Ovary (tissue), 3 donors: ENCODE measurements around the gene ERBB2.

Experiments
- CTCF ChIP-seq, 3 donors: fragments of 450-650 bp in 2 of 3; fragments of 200-600 bp in 1 of 3; IDR thresholded peaks; one replicate each; pipeline versions ENCODE4 v1.5.1 to v1.8.0; 2016 to 2022; ENCODE audit warnings: antibody characterized with exemption in 3 of 3, mild to moderate bottlenecking in 1 of 3
- POLR2A ChIP-seq: fragments of 450-650 bp; IDR thresholded peaks from one replicate; pipeline ENCODE4 v1.6.1; 2017; ENCODE audit warnings: antibody characterized with exemption, mild to moderate bottlenecking, moderate library complexity
- donor health status: DM: no; HTN: no; CAD: no.

GRCh38 chr17:39709998-39710964 lies 10.4 kb downstream of the ERBB2 start:
- TF ChIP-seq CTCF (IDR thresholded peaks at IDR 0.05): no peak
- TF ChIP-seq POLR2A: no peak
